Measurements from ENCODE around the gene SLC4A2.
"Not testable (repeated sequence)": the region's sequence is repeated elsewhere in the genome, so short reads cannot be mapped to it uniquely, and the experiment has no call there.

The SLC4A2 gene

GRCh38 chr7:151059367-151060112 lies at the start of gene SLC4A2:
Gene SLC4A2, plus strand, starts transcription at chr7:151059589. Its CDS starts 2,399 bp downstream, at chr7:151061988.
- peak; percentile 42 to 68 (median 57) for DNase-seq

GRCh38 chr7:151010037-151010306 lies 49.4 kb upstream of the SLC4A2 start:
- DNase-seq = no peak

- no peak for DNase-seq
Measured at GRCh38 chr7:151010307-151011096, 48.9 kb upstream of the SLC4A2 start.

GRCh38 chr7:151011097-151011409 lies 48.3 kb upstream of the SLC4A2 start:
- no peak for DNase-seq

- not testable (repeated sequence) for DNase-seq
Measured at GRCh38 chr7:151011616-151012015, 47.8 kb upstream of the SLC4A2 start.

GRCh38 chr7:151012031-151012692 lies 47.2 kb upstream of the SLC4A2 start:
- no peak for DNase-seq

GRCh38 chr7:151012911-151013347 lies 46.5 kb upstream of the SLC4A2 start:
- no peak for DNase-seq

GRCh38 chr7:151013356-151013732 lies 46.0 kb upstream of the SLC4A2 start:
- DNase-seq = no peak

GRCh38 chr7:151013733-151014497 lies 45.5 kb upstream of the SLC4A2 start:
- DNase-seq = peak; percentile 56 to 80 (median 72)

- peak in 1 of 4 experiments; percentile 19 for DNase-seq
Measured at GRCh38 chr7:151014950-151015349, 44.4 kb upstream of the SLC4A2 start.

- no peak for DNase-seq
Measured at GRCh38 chr7:151015967-151016366, 43.4 kb upstream of the SLC4A2 start.

- DNase-seq = no peak
Measured at GRCh38 chr7:151016505-151016904, 42.9 kb upstream of the SLC4A2 start.

GRCh38 chr7:151016942-151017341 lies 42.4 kb upstream of the SLC4A2 start:
- DNase-seq = no peak

GRCh38 chr7:151017370-151017952 lies 41.9 kb upstream of the SLC4A2 start:
- DNase-seq = no peak

GRCh38 chr7:151017953-151018420 lies 41.4 kb upstream of the SLC4A2 start:
- peak; percentile 63 to 82 (median 70) for DNase-seq

GRCh38 chr7:151018421-151019129 lies 40.8 kb upstream of the SLC4A2 start:
- no peak for DNase-seq

- DNase-seq = no peak
Measured at GRCh38 chr7:151019130-151019447, 40.3 kb upstream of the SLC4A2 start.

GRCh38 chr7:151020231-151020630 lies 39.2 kb upstream of the SLC4A2 start:
- no peak for DNase-seq

GRCh38 chr7:151023232-151023631 lies 36.2 kb upstream of the SLC4A2 start:
- DNase-seq = no peak

- no peak for DNase-seq
Measured at GRCh38 chr7:151024435-151025056, 34.8 kb upstream of the SLC4A2 start, which contains the start of gene ATG9B. Gene ATG9B, minus strand, starts transcription at chr7:151024494. Its CDS starts 71 bp downstream, at chr7:151024423.

- DNase-seq = no peak
Measured at GRCh38 chr7:151025924-151026671, 33.3 kb upstream of the SLC4A2 start.
